Measurements from ENCODE around the gene ROBO1. TPM values are rescaled to one million over a fixed set of nuclear protein-coding genes. Genes with fewer than 3 reads are reported as not detected.

Gene ROBO1
- total RNA-seq, 1 experiment from 2014 or later: 35.5 TPM

DNA sequence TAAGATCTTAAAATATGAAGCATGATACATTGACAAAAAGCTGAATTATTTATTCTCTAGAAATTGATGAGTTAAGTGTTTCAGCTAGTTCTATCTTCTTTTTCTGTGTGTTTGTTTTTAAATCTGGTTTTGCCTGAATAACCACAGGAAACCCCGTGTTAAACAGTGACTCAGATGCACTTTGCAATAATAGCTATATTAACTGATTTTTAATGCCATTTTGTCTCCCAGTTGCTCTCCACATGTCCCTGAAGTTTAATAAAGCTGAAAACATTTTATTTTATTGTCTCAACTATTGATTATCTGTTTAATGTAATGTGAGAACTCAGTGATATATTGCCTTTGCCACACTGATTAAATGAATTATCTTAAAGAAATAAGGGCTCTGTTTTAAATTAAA, 42.8 kb upstream of the ROBO1 start:
- peaks cover 4% of the 10 kb centered on the region; the same call in 1 of the 2 replicates for H3K36me3 ChIP-seq (ENCODE audit: low read depth, low read length)
- H3K9me2 ChIP-seq (replicated peaks; ENCODE audit: low read length): no peaks in the 10 kb centered on the region
- H3K9me3 ChIP-seq (ENCODE audit: low read length): no peaks in the 10 kb centered on the region
- 0 out of 2 replicates have a peak overlapping the region, but pooled peaks have one; percentile 3 for H3K27ac ChIP-seq (ENCODE audit: low read length)
- no peaks in the 10 kb centered on the region for H4K20me1 ChIP-seq (ENCODE audit: low read length)
- ChIA-PET POLR2A (ENCODE audit: unreplicated experiment) (no interaction called here), CTCF (interaction anchor here (0.5 kb wide), 1 partner anchor 23 kb away, joined by 3 read pairs; no protein-coding TSS in a partner anchor)
- H2AFZ ChIP-seq (ENCODE audit: low read length): peak overlapping the region; percentile 21
- H3K27me3 ChIP-seq (ENCODE audit: low read length): no peaks in the 10 kb centered on the region
- intact Hi-C loops (cut with micrococcal nuclease): loop anchor here (5.0 kb wide), 1 partner anchor 382 kb away; no protein-coding TSS in a partner anchor
- no peaks in the 10 kb centered on the region for H3K79me2 ChIP-seq (ENCODE audit: low read length)
- peak; percentile 80 for ATAC-seq
- no peak overlapping the region for H3K9ac ChIP-seq (ENCODE audit: low read length)
- peak; percentile 70 for DNase-seq
- H3K4me3 ChIP-seq (ENCODE audit: low read length): no peak overlapping the region
- BruUV-seq (replicated peaks): no TSS peak
- no peak for TF ChIP-seq EZH2phosphoT487 (IDR thresholded peaks at IDR 0.05; ENCODE audit: borderline replicate concordance, low read length)
- TF ChIP-seq, protein P1, sequence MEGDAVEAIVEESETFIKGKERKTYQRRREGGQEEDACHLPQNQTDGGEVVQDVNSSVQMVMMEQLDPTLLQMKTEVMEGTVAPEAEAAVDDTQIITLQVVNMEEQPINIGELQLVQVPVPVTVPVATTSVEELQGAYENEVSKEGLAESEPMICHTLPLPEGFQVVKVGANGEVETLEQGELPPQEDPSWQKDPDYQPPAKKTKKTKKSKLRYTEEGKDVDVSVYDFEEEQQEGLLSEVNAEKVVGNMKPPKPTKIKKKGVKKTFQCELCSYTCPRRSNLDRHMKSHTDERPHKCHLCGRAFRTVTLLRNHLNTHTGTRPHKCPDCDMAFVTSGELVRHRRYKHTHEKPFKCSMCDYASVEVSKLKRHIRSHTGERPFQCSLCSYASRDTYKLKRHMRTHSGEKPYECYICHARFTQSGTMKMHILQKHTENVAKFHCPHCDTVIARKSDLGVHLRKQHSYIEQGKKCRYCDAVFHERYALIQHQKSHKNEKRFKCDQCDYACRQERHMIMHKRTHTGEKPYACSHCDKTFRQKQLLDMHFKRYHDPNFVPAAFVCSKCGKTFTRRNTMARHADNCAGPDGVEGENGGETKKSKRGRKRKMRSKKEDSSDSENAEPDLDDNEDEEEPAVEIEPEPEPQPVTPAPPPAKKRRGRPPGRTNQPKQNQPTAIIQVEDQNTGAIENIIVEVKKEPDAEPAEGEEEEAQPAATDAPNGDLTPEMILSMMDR (conservative IDR thresholded peaks at IDR 0.05; ENCODE audit: low read depth, low read length): no peak
- no peak for TF ChIP-seq EZH2 (IDR thresholded peaks at IDR 0.05; ENCODE audit: low read length, unreplicated experiment)
- peaks cover 27% of the 10 kb centered on the region for H3K4me1 ChIP-seq (ENCODE audit: insufficient read depth, low read length)
- peak overlapping the region; percentile 32 for H3K4me2 ChIP-seq (ENCODE audit: low read length)
- H3F3A ChIP-seq (ENCODE audit: low read length, unreplicated experiment): no peaks in the 10 kb centered on the region

- H3K27ac ChIP-seq (ENCODE audit: low read length): no peak overlapping the region
- H3K9me2 ChIP-seq (replicated peaks; ENCODE audit: low read length): no peaks in the 10 kb centered on the region
- ChIA-PET POLR2A (ENCODE audit: unreplicated experiment) (no interaction called here), CTCF (no interaction called here)
- no peak overlapping the region for H3K4me3 ChIP-seq (ENCODE audit: low read length)
- H4K20me1 ChIP-seq (ENCODE audit: low read length): no peaks in the 10 kb centered on the region
- no peaks in the 10 kb centered on the region for H3K36me3 ChIP-seq (ENCODE audit: low read depth, low read length)
- DNase-seq (peak; percentile 11), ATAC-seq (peak; percentile 30)
- no peak overlapping the region for H3K9ac ChIP-seq (ENCODE audit: low read length)
- peaks cover 27% of the 10 kb centered on the region for H3K4me1 ChIP-seq (ENCODE audit: insufficient read depth, low read length)
- H3K4me2 ChIP-seq (ENCODE audit: low read length): 0 out of 2 replicates have a peak overlapping the region, but pooled peaks have one; percentile 24
- H3K27me3 ChIP-seq (ENCODE audit: low read length): no peaks in the 10 kb centered on the region
- no peak overlapping the region for H2AFZ ChIP-seq (ENCODE audit: low read length)
- H3F3A ChIP-seq (ENCODE audit: low read length, unreplicated experiment): no peaks in the 10 kb centered on the region
- intact Hi-C loops (cut with micrococcal nuclease): loop anchor here (5.0 kb wide), 1 partner anchor 382 kb away; no protein-coding TSS in a partner anchor
- TF ChIP-seq, protein P1 (conservative IDR thresholded peaks at IDR 0.05; ENCODE audit: low read depth, low read length): no peak
- TF ChIP-seq EZH2 (IDR thresholded peaks at IDR 0.05; ENCODE audit: low read length, unreplicated experiment) (no peak), EZH2phosphoT487 (IDR thresholded peaks at IDR 0.05; ENCODE audit: borderline replicate concordance, low read length) (no peak)
- no peaks in the 10 kb centered on the region for H3K79me2 ChIP-seq (ENCODE audit: low read length)
- BruUV-seq (replicated peaks): no TSS peak
- H3K9me3 ChIP-seq (ENCODE audit: low read length): no peaks in the 10 kb centered on the region
Measured at GRCh38 chr3:79810092-79810491, 42.3 kb upstream of the ROBO1 start.

DNA sequence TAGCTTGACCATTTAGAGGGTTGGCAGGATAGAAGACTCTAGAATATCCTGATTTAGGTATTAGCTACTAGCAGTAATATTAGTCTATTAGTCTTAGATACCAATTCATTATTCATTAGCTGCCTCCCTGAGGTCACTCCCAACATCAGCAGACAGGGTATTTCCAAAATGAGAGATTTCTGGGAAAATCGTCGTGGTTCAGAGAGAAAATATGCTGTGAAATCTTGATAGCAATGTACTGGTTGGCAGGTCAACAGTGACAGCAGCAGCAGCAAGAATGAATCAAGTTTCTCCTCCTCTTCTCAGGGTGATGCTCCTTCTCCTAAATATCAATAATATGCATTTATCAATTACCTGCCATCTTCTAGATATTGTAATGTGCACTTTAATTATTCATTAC, 41.3 kb upstream of the ROBO1 start:
- intact Hi-C loops (cut with micrococcal nuclease): no loop called here
- Histone ChIP-seq H3K9me2 (replicated peaks; ENCODE audit: low read length) (no peaks in the 10 kb centered on the region), H3F3A (ENCODE audit: low read length, unreplicated experiment) (no peaks in the 10 kb centered on the region), H3K9me3 (ENCODE audit: low read length) (no peaks in the 10 kb centered on the region), H3K27me3 (ENCODE audit: low read length) (no peaks in the 10 kb centered on the region), H3K36me3 (ENCODE audit: low read depth, low read length) (no peaks in the 10 kb centered on the region), H3K79me2 (ENCODE audit: low read length) (no peaks in the 10 kb centered on the region), H2AFZ (ENCODE audit: low read length) (no peak overlapping the region), H4K20me1 (ENCODE audit: low read length) (no peaks in the 10 kb centered on the region), H3K9ac (ENCODE audit: low read length) (no peak overlapping the region), H3K4me1 (ENCODE audit: insufficient read depth, low read length) (peaks cover 27% of the 10 kb centered on the region), H3K4me3 (ENCODE audit: low read length) (no peak overlapping the region), H3K4me2 (ENCODE audit: low read length) (no peak overlapping the region), H3K27ac (ENCODE audit: low read length) (no peak overlapping the region)
- ChIA-PET CTCF (no interaction called here), POLR2A (ENCODE audit: unreplicated experiment) (no interaction called here)
- TF ChIP-seq, protein P1 (conservative IDR thresholded peaks at IDR 0.05; ENCODE audit: low read depth, low read length): no peak
- TF ChIP-seq EZH2 (IDR thresholded peaks at IDR 0.05; ENCODE audit: low read length, unreplicated experiment): no peak
- TF ChIP-seq EZH2phosphoT487 (IDR thresholded peaks at IDR 0.05; ENCODE audit: borderline replicate concordance, low read length): no peak
- DNase-seq (no peak), ATAC-seq (no peak)
- BruUV-seq (replicated peaks): no TSS peak

Measured in PC-3 (cell line).